Measurements from ENCODE around the gene TMEM174. TPM values are rescaled to one million over a fixed set of nuclear protein-coding genes. Genes with fewer than 3 reads are reported as not detected.

TMEM174 gene
- total and polyA plus RNA-seq, 2 donors from 2014 or later: 1.1 to 59.0 TPM

DNA sequence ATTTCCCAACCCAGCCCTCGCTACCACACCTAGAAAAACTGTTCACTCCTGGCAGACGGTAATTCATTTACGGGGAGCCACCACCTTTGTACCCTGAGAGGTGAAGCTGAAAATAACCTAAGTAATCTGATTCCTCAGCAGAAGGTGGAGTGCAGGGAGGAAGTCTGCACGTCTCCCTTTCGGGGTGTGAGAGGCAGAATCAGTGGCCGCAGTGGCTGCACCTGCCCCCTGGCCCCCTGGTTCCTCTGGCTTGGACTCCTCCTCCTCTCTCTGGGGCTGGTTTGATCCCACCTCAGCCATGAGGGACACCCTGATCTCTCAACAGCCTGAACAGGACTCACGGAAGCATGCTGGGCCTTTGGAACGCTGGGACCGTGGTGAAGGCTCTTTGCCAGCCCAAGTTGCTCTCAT lies 10.5 kb downstream of the TMEM174 start:
- TF ChIP-seq CTCF (IDR thresholded peaks at IDR 0.05; ENCODE audit: borderline replicate concordance, extremely low read depth, insufficient read depth): no peak
- DNase-seq (peak in 4 of 5 donors; percentile 72 to 82 (median 74)), FAIRE-seq (no peak)
- Histone ChIP-seq H3K27me3 (ENCODE audit: control insufficient read depth, insufficient read depth, low read length) (no peaks in the 10 kb centered on the region), H3K4me1 (ENCODE audit: control insufficient read depth in 2 of 3, insufficient read depth in 2 of 3, low read depth in 1 of 3, low read length in 3 of 3) (peaks cover 0 to 4% (median 3%) of the 10 kb centered on the region in 3 donors), H3K9me3 (ENCODE audit: control insufficient read depth in 2 of 3, insufficient read depth in 1 of 3, low read length in 3 of 3) (peaks cover 0 to 3% (median 0%) of the 10 kb centered on the region in 3 donors), H3K27ac (ENCODE audit: low read depth in 2 of 2, low read length in 2 of 2) (peak overlapping the region in 1 of 2 donors; percentile 30), H3K4me3 (ENCODE audit: low read length in 3 of 3) (peak overlapping the region in 1 of 3 donors; percentile 37), H3K36me3 (ENCODE audit: control insufficient read depth in 2 of 3, insufficient read depth in 3 of 3, low read length in 3 of 3) (no peaks in the 10 kb centered on the region), H3K9ac (ENCODE audit: low read length in 3 of 3) (peak overlapping the region in 1 of 3 donors; percentile 1)
- intact Hi-C loops (cut with DNase I): no loop called here

- Histone ChIP-seq H3K27ac (ENCODE audit: low read depth in 2 of 2, low read length in 2 of 2) (no peak overlapping the region), H3K4me3 (ENCODE audit: low read length in 3 of 3) (no peak overlapping the region), H3K4me1 (ENCODE audit: control insufficient read depth in 2 of 3, insufficient read depth in 2 of 3, low read depth in 1 of 3, low read length in 3 of 3) (peaks cover 3 to 13% (median 7%) of the 10 kb centered on the region in 3 donors), H3K36me3 (ENCODE audit: control insufficient read depth in 2 of 3, insufficient read depth in 3 of 3, low read length in 3 of 3) (no peaks in the 10 kb centered on the region), H3K27me3 (ENCODE audit: control insufficient read depth, insufficient read depth, low read length) (no peaks in the 10 kb centered on the region), H3K9me3 (ENCODE audit: control insufficient read depth in 2 of 3, insufficient read depth in 1 of 3, low read length in 3 of 3) (peaks cover 0 to 3% (median 0%) of the 10 kb centered on the region in 3 donors), H3K9ac (ENCODE audit: low read length in 3 of 3) (no peak overlapping the region)
- TF ChIP-seq CTCF (IDR thresholded peaks at IDR 0.05; ENCODE audit: borderline replicate concordance, extremely low read depth, insufficient read depth): no peak
- no peak for FAIRE-seq
- intact Hi-C loops (cut with DNase I): no loop called here
- peak in 1 of 5 donors; percentile 29 for DNase-seq
Observed at GRCh38 chr5:73186976-73187375, 14.0 kb downstream of the TMEM174 start.

DNA sequence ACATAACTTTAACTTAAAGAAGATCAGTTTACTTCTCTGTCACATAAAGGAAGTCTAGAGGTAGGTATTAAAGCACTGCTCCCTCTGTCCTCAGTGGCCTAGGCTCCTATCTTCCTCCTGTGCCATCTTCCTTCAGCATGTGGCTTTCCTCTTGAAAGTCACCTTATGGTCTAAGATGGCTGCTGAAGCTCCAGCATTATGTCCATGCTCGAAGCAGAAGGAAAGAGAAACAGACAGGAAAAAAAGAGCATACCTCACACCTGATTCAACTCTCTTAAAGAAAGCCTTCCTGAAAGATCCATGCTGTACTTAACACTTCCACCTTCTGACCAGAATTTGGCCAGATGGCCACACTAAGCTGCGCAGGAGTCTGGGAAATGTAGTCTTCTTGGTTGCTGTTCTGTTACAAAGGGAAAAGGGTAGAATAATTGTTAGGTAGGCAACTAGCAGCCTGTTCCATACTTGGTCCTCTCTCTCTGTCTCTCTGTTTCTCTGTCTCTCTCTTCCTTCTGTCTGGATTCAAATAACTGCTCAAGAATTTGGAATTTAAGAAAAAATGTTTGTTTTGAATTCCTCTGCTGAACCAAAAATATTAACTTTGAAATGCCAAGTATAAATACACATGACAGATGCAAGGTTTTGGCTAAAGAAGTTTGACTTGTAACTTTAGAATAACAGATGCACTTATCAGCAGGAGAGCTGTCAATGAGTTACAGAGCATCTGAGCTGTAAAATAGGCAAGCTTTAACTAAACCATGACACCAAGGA lies 16.0 kb downstream of the TMEM174 start:
- intact Hi-C loops (cut with DNase I): no loop called here
- Histone ChIP-seq H3K9ac (ENCODE audit: low read length in 3 of 3) (no peak overlapping the region), H3K4me1 (ENCODE audit: control insufficient read depth in 2 of 3, insufficient read depth in 2 of 3, low read depth in 1 of 3, low read length in 3 of 3) (peaks cover 0 to 11% (median 7%) of the 10 kb centered on the region in 3 donors), H3K27me3 (ENCODE audit: control insufficient read depth, insufficient read depth, low read length) (no peaks in the 10 kb centered on the region), H3K9me3 (ENCODE audit: control insufficient read depth in 2 of 3, insufficient read depth in 1 of 3, low read length in 3 of 3) (peaks cover 0 to 3% (median 0%) of the 10 kb centered on the region in 3 donors), H3K4me3 (ENCODE audit: low read length in 3 of 3) (no peak overlapping the region), H3K36me3 (ENCODE audit: control insufficient read depth in 2 of 3, insufficient read depth in 3 of 3, low read length in 3 of 3) (no peaks in the 10 kb centered on the region), H3K27ac (ENCODE audit: low read depth in 2 of 2, low read length in 2 of 2) (peak overlapping the region; percentile 5 to 48)
- FAIRE-seq (no peak), DNase-seq (peak in 2 of 5 donors; percentile 39 to 54)
- no peak for TF ChIP-seq CTCF (IDR thresholded peaks at IDR 0.05; ENCODE audit: borderline replicate concordance, extremely low read depth, insufficient read depth)

All from kidney (tissue), 14 donors.